Transverse colon (tissue), 4 donors: ENCODE measurements around the gene LPO. TPM values are rescaled to one million over a fixed set of nuclear protein-coding genes. Genes with fewer than 3 reads are reported as not detected.

Source experiments
- DNase-seq: peaks from one replicate; pipeline ENCODE4 v3.0.0-alpha.2; 2019
- H3K27ac ChIP-seq, 4 donors: fragments of 200-600 bp; sonication (generic); 2 replicates each; pipeline ENCODE4 v1.5.1; 2016 to 2018; ENCODE audit warnings: inconsistent platforms in 4 of 4
- H3K27me3 ChIP-seq: fragments of 200-600 bp; sonication (generic); 2 replicates; pipeline ENCODE4 v1.5.1; 2017; ENCODE audit warnings: inconsistent platforms
- H3K36me3 ChIP-seq, 4 donors: fragments of 200-600 bp; sonication (generic); 2 replicates each; pipeline ENCODE4 v1.5.1; 2017 to 2019; ENCODE audit warnings: inconsistent platforms in 4 of 4
- H3K4me1 ChIP-seq, 4 donors: fragments of 200-600 bp; sonication (generic); 2 replicates each; pipeline ENCODE4 v1.5.1; 2017 to 2020; ENCODE audit warnings: inconsistent platforms in 4 of 4
- H3K4me3 ChIP-seq, 4 donors: fragments of 200-600 bp; sonication (generic); 1 replicate in 1 of 4; 2 replicates in 3 of 4; pipeline versions ENCODE4 v1.5.1 to v1.6.1; 2017 to 2019; ENCODE audit warnings: inconsistent platforms in 4 of 4
- H3K9me3 ChIP-seq, 2 donors: fragments of 200-600 bp; sonication (generic); 2 replicates each; pipeline ENCODE4 v1.5.1; 2017 to 2019; ENCODE audit warnings: inconsistent platforms in 2 of 2
- CTCF ChIP-seq, 5 experiments: fragments of 200-600 bp in 3 of 5; fragments of 450-650 bp in 2 of 5; sonication (generic) in 3 of 5; IDR thresholded peaks; 1 replicate in 2 of 5; 2 replicates in 3 of 5; pipeline ENCODE4 v1.5.1; 2016 to 2017; ENCODE audit warnings: antibody characterized with exemption in 5 of 5, inconsistent platforms in 3 of 5, mild to moderate bottlenecking in 2 of 5, moderate library complexity in 1 of 5
- EP300 ChIP-seq: sonication (generic); formaldehyde crosslinking; IDR thresholded peaks from one replicate; pipeline ENCODE4 v1.6.1; 2017; ENCODE audit warnings: antibody characterized with exemption, low read depth
- POLR2A ChIP-seq: fragments of 450-650 bp; IDR thresholded peaks from one replicate; pipeline ENCODE4 v1.6.1; 2016; ENCODE audit warnings: antibody characterized with exemption, mild to moderate bottlenecking, moderate library complexity
- POLR2AphosphoS5 ChIP-seq, 3 donors: sonication (generic); formaldehyde crosslinking; IDR thresholded peaks; one replicate each; pipeline ENCODE4 v1.6.1; 2016; ENCODE audit warnings: antibody characterized with exemption in 3 of 3
- WGBS, 2 donors: methylation state at CpG; one replicate each; pipeline ENCODE4 v1.1.5; 2018; ENCODE audit warnings: low coverage in 1 of 2; 5-methylcytosine and 5-hydroxymethylcytosine counted together
- in situ Hi-C, 4 donors: fragments of 200-750 bp; cut with MboI; loops; one replicate each; pipeline versions ENCODE4 v1.15.0 to v1.15.1; 2017; ENCODE audit warnings: low sequenced_read_pairs in 3 of 4, low pct_ligation_motif_present in 1 of 4, low pct_unique_long_range_greater_than_20kb in 1 of 4
- intact Hi-C: fragments of 100-400 bp; cut with DNase I; formaldehyde crosslinking; loops from one replicate; pipeline ENCODE4 v1.15.1; 2023; ENCODE audit warnings: low total_unique reads
- total RNA-seq, 4 donors: library from RNA; depleted of rRNA; stranded (reverse); fragments of >200 nt; gene quantifications; one replicate each; pipeline ENCODE4 v1.1.0, GENCODE V29; 2016

The LPO gene
- total RNA-seq, 4 donors from 2014 or later, result not detected

GRCh38 chr17:58308173-58308984 lies 70.0 kb downstream of the LPO start:
- Histone ChIP-seq H3K9me3 (no peaks in the 10 kb centered on the region), H3K4me1 (no peaks in the 10 kb centered on the region), H3K27ac (no peak overlapping the region), H3K36me3 (no peaks in the 10 kb centered on the region), H3K27me3 (no peaks in the 10 kb centered on the region), H3K4me3 (no peak overlapping the region)
- DNase-seq, result no peak
- in situ Hi-C loops (no loop called here), intact Hi-C loops (no loop called here)
- TF ChIP-seq POLR2AphosphoS5 (IDR thresholded peaks at IDR 0.05), result no peak
- TF ChIP-seq EP300, result no peak
- TF ChIP-seq CTCF (IDR thresholded peaks at IDR 0.05), result no peak
- no peak for TF ChIP-seq POLR2A
- whole genome bisulfite sequencing, 2 donors, result 80 to 86% methylated on average over 2 to 32 of the region's 32 CpGs

- 84 to 88% methylated on average over 5 to 20 of the region's 21 CpGs for WGBS, 2 donors
- intact Hi-C loops (no loop called here), in situ Hi-C loops (no loop called here)
- H3K27me3 ChIP-seq, result no peaks in the 10 kb centered on the region
- H3K4me3 ChIP-seq, result no peak overlapping the region
- no peak overlapping the region for H3K27ac ChIP-seq
- H3K4me1 ChIP-seq, result no peaks in the 10 kb centered on the region
- DNase-seq, result no peak
- no peaks in the 10 kb centered on the region for H3K9me3 ChIP-seq
- no peaks in the 10 kb centered on the region for H3K36me3 ChIP-seq
- TF ChIP-seq POLR2A (no peak), EP300 (no peak), POLR2AphosphoS5 (IDR thresholded peaks at IDR 0.05) (no peak), CTCF (IDR thresholded peaks at IDR 0.05) (no peak)
Measured at GRCh38 chr17:58308985-58309917, 70.9 kb downstream of the LPO start.

GRCh38 chr17:58309918-58310259 lies 71.5 kb downstream of the LPO start:
- in situ Hi-C loops (loop anchor here in 2 of 4 donors (10.0 kb wide), 2 partner anchors 105 to 135 kb away; partner anchors contain the start of gene RNF43 (in 1 of the 2)), intact Hi-C loops (no loop called here)
- no peak overlapping the region for H3K27ac ChIP-seq
- no peaks in the 10 kb centered on the region for H3K27me3 ChIP-seq
- no peak for DNase-seq
- TF ChIP-seq POLR2AphosphoS5 (IDR thresholded peaks at IDR 0.05) (no peak), CTCF (IDR thresholded peaks at IDR 0.05) (no peak), EP300 (no peak), POLR2A (no peak)
- no peak overlapping the region for H3K4me3 ChIP-seq
- H3K4me1 ChIP-seq, result no peaks in the 10 kb centered on the region
- no peaks in the 10 kb centered on the region for H3K9me3 ChIP-seq
- WGBS, 2 donors, result 85% methylated on average over 5 of the region's 5 CpGs; no CpG with 5 or more reads in 1 of the 2 donors
- no peaks in the 10 kb centered on the region for H3K36me3 ChIP-seq
